HCT116 (cell line): ENCODE results near the gene AGBL1. TPM values are rescaled to one million over a fixed set of nuclear protein-coding genes. Genes with fewer than 3 reads are reported as not detected.

ENCODE experiments used
- ATAC-seq: fragments of 200-7000 bp; cut with Tn5 transposase; 2 replicates; pipeline ENCODE4 v1.9.1; 2020; ENCODE audit warnings: mild to moderate bottlenecking, moderate library complexity
- BruUV-seq: library from RNA; stranded (reverse); fragments of 400-500 nt; replicated peaks from 2 replicates; lab custom pipeline; 2021; lab: Mats Ljungman, UMichigan
- CTCF ChIA-PET: fragments of 300-600 bp; sonication (Branson Sonifier 250); formaldehyde crosslinking; loops from one replicate; lab custom pipeline; 2021; ENCODE audit warnings: antibody characterized with exemption; lab: Charles Lee
- POLR2A ChIA-PET: fragments of 300-600, 350-600 bp; sonication (Branson Sonifier 250); formaldehyde crosslinking; loops from one replicate; lab custom pipeline; 2021; ENCODE audit warnings: antibody characterized with exemption; lab: Charles Lee
- RAD21 ChIA-PET, 2 experiments: fragments of 300-600 bp; sonication (Branson Sonifier 250); formaldehyde crosslinking; loops; one replicate each; lab custom pipeline; 2023; ENCODE audit warnings: low total read pairs in 2 of 2; ENCODE audit not compliant: uncharacterized antibody in 2 of 2, unreplicated experiment in 2 of 2, low non-redundant PET in 1 of 2; lab: Charles Lee
- DNase-seq: peaks from one replicate; pipeline ENCODE4 v3.0.0-alpha.2; 2010; ENCODE audit warnings: low read depth, low spot score
- H2AFZ ChIP-seq: fragments of 200-600 bp; shearing (Covaris generic), sonication (generic); 2 replicates; pipeline ENCODE4 v1.6.1; 2017; ENCODE audit warnings: low read depth, mixed run types, mixed read lengths, antibody characterized with exemption, low read length; ENCODE audit not compliant: poor library complexity, severe bottlenecking
- H3K27ac ChIP-seq: 2 replicates; pipeline ENCODE4 v1.5.1; 2012; ENCODE audit warnings: low read depth, low read length
- H3K27me3 ChIP-seq: fragments of 200-600 bp; sonication (generic); 2 replicates; pipeline ENCODE4 v1.6.1; 2016; ENCODE audit warnings: mixed run types, low read length, mixed read lengths; ENCODE audit not compliant: insufficient read depth
- H3K36me3 ChIP-seq, 2 experiments: fragments of 200-500 bp in 1 of 2; fragments of 200-600 bp in 1 of 2; sonication (Bioruptor generic) in 1 of 2; sonication (generic) in 1 of 2; 2 replicates each; pipeline versions ENCODE4 v1.5.1 to v1.6.1; 2014 to 2016; ENCODE audit warnings: low read length in 2 of 2, inconsistent platforms in 1 of 2, mixed read lengths in 1 of 2, mixed run types in 1 of 2; ENCODE audit not compliant: insufficient read depth in 2 of 2, control insufficient read depth in 1 of 2
- H3K4me1 ChIP-seq, 2 experiments: fragments of 200-600 bp in 1 of 2; sonication (generic) in 1 of 2; 2 replicates each; pipeline versions ENCODE4 v1.5.1 to v1.6.1; 2012 to 2017; ENCODE audit warnings: low read length in 2 of 2, inconsistent platforms in 1 of 2, mild to moderate bottlenecking in 1 of 2, mixed read lengths in 1 of 2, mixed run types in 1 of 2, moderate library complexity in 1 of 2; ENCODE audit not compliant: insufficient read depth in 2 of 2, control insufficient read depth in 1 of 2
- H3K4me2 ChIP-seq: fragments of 200-600 bp; sonication (generic); 2 replicates; pipeline ENCODE4 v1.6.1; 2017; ENCODE audit warnings: mixed run types, low read length, mixed read lengths
- H3K4me3 ChIP-seq, 2 experiments: fragments of 200-600 bp in 1 of 2; sonication (generic) in 1 of 2; replicated peaks in 1 of 2; 2 replicates each; pipeline ENCODE4 v1.5.1; 2011 to 2016; ENCODE audit warnings: low read length in 2 of 2, control low read depth in 1 of 2, low read depth in 1 of 2, mild to moderate bottlenecking in 1 of 2, mixed read lengths in 1 of 2, mixed run types in 1 of 2
- H3K79me2 ChIP-seq: fragments of 200-600 bp; sonication (generic); 2 replicates; pipeline ENCODE4 v1.6.1; 2017; ENCODE audit warnings: mild to moderate bottlenecking, mixed run types, low read length, moderate library complexity, mixed read lengths; ENCODE audit not compliant: insufficient read depth
- H3K9ac ChIP-seq: fragments of 200-600 bp; sonication (generic); 2 replicates; pipeline ENCODE4 v1.6.1; 2016; ENCODE audit warnings: low read length, mixed read lengths
- H3K9me2 ChIP-seq: fragments of 200-600 bp; sonication (generic), shearing (Covaris generic); 2 replicates; pipeline ENCODE4 v1.6.1; 2017; ENCODE audit warnings: mixed run types, mild to moderate bottlenecking, moderate library complexity; ENCODE audit not compliant: insufficient read depth
- H3K9me3 ChIP-seq, 2 experiments: fragments of 200-500 bp in 1 of 2; fragments of 200-600 bp in 1 of 2; sonication (Bioruptor generic) in 1 of 2; sonication (generic) in 1 of 2; 2 replicates each; pipeline ENCODE4 v1.6.1; 2014 to 2017; ENCODE audit warnings: low read length in 2 of 2, mixed read lengths in 2 of 2, inconsistent platforms in 1 of 2, low read depth in 1 of 2, mild to moderate bottlenecking in 1 of 2, mixed run types in 1 of 2, moderate library complexity in 1 of 2; ENCODE audit not compliant: control insufficient read depth in 1 of 2, insufficient read depth in 1 of 2
- H4K20me1 ChIP-seq: fragments of 200-600 bp; sonication (generic), shearing (Covaris generic); 2 replicates; pipeline ENCODE4 v1.6.1; 2017; ENCODE audit warnings: mixed run types, mild to moderate bottlenecking, moderate library complexity; ENCODE audit not compliant: insufficient read depth
- CBX3 ChIP-seq: IDR thresholded peaks from 2 replicates; pipeline ENCODE4 v1.6.1; 2012; ENCODE audit warnings: low read depth
- CEBPB ChIP-seq: IDR thresholded peaks from 2 replicates; pipeline ENCODE4 v1.6.1; 2012; ENCODE audit warnings: low read depth
- EGR1 ChIP-seq: IDR thresholded peaks from 2 replicates; pipeline ENCODE4 v1.6.1; 2012; ENCODE audit warnings: low read depth
- ELF1 ChIP-seq: IDR thresholded peaks from 2 replicates; pipeline ENCODE4 v1.6.1; 2012; ENCODE audit warnings: low read depth, borderline replicate concordance
- EZH2phosphoT487 ChIP-seq: fragments of 200-600 bp; IDR thresholded peaks from 2 replicates; pipeline ENCODE4 v1.6.1; 2018; ENCODE audit warnings: antibody characterized with exemption, borderline replicate concordance
- FOSL1 ChIP-seq: IDR thresholded peaks from 2 replicates; pipeline ENCODE4 v1.6.1; 2012; ENCODE audit warnings: low read depth
- JUND ChIP-seq: IDR thresholded peaks from 2 replicates; pipeline ENCODE4 v1.6.1; 2012
- POLR2A ChIP-seq: IDR thresholded peaks from 2 replicates; pipeline ENCODE4 v1.7.0; 2011; ENCODE audit warnings: borderline replicate concordance; ENCODE audit not compliant: insufficient read depth, insufficient read length; ENCODE audit errors: extremely low read depth
- POLR2AphosphoS5 ChIP-seq: IDR thresholded peaks from 2 replicates; pipeline ENCODE4 v1.6.1; 2011; ENCODE audit warnings: mild to moderate bottlenecking, low read depth, low read length, moderate library complexity
- REST ChIP-seq: IDR thresholded peaks from 2 replicates; pipeline ENCODE4 v1.6.1; 2012; ENCODE audit warnings: low read depth
- SP1 ChIP-seq: IDR thresholded peaks from 2 replicates; pipeline ENCODE4 v1.6.1; 2012; ENCODE audit warnings: low read depth
- SRF ChIP-seq: IDR thresholded peaks from 2 replicates; pipeline ENCODE4 v1.6.1; 2012; ENCODE audit warnings: low read depth
- TCF7L2 ChIP-seq: IDR thresholded peaks from 2 replicates; pipeline ENCODE4 v1.7.0; 2011; ENCODE audit warnings: borderline replicate concordance, inconsistent platforms; ENCODE audit not compliant: insufficient read depth, insufficient read length; ENCODE audit errors: extremely low read depth
- ZNF274 ChIP-seq: fragments of 200-500 bp; sonication (Bioruptor generic); IDR thresholded peaks from 2 replicates; pipeline ENCODE4 v1.6.1; 2014; ENCODE audit warnings: mild to moderate bottlenecking, low read depth, low read length, inconsistent platforms
- intact Hi-C: fragments of 100-400 bp; cut with micrococcal nuclease; formaldehyde crosslinking; loops from 2 replicates; pipeline ENCODE4 v1.10.0; 2022
- total RNA-seq: library from RNA; stranded (reverse); gene quantifications from one replicate; pipeline ENCODE4 v1.2.1, GENCODE V29; 2021; ENCODE audit not compliant: unreplicated experiment
- TF ChIP-seq, protein P1 (sequence below): IDR thresholded peaks from 2 replicates; pipeline ENCODE4 v1.6.1; 2012
- TF ChIP-seq, protein P2 (sequence below), 3 experiments: fragments of 200-600 bp in 1 of 3; sonication (generic) in 1 of 3; IDR thresholded peaks in 2 of 3; conservative IDR thresholded peaks in 1 of 3; 2 replicates each; pipeline ENCODE4 v1.5.1; 2012 to 2017; ENCODE audit warnings: low read depth in 2 of 3, low read length in 2 of 3, antibody characterized with exemption in 1 of 3, borderline replicate concordance in 1 of 3, control low read depth in 1 of 3, mild to moderate bottlenecking in 1 of 3, mixed read lengths in 1 of 3, mixed run types in 1 of 3, moderate library complexity in 1 of 3; ENCODE audit not compliant: insufficient read depth in 1 of 3
- TF ChIP-seq, protein P3 (sequence below): IDR thresholded peaks from 2 replicates; pipeline ENCODE4 v1.6.1; 2012

AGBL1 gene
- total RNA-seq, 1 experiment from 2014 or later, result not detected

DNA sequence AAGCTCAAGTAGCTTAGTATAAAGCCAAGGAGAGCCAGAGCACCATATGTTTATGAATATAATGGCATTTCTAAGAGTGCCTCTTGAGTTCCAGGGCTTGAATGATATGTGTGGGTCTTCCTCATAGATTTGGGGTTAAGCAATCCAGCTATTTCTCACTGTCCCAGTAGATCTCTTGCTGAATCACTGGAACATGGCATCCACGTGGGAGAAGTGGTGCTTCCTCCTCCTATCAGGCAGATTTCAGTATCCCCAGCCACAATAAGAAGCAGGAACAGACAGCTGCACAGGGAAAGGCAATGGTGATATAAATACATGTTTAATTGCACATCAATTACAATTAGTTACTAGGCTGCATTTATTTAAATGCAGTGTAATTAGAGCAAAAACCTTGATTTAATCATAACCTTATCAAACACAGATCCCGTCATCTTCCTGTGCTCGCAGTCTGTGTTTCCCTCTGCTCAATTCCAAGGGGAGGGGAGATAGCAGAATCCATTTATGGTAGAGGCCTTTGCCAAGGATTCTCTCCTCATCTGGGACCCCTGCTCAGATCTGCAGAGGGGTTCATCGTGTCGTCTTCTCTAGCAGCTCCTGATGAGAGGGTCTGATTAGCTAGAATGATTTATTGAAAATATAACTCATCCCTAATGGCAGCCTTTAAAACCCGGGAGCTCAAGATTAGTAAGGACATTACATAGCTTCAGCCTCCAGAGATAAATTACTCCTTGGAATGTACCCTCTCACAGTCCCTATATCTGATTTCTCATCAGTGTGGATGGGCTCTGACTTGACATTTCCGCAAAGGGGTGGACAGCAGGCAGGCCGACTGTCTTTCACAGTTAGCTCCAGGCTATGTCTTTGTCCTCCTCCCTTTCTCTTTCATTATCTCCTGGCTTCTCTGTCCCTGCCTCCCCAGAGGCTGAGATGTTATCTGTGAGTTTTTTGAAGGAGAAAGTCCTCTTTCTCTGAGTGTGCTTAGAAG lies 775.9 kb downstream of the AGBL1 start:
- ChIA-PET POLR2A (no interaction called here), CTCF (no interaction called here), RAD21 (no interaction called here)
- intact Hi-C loops, result no loop called here
- no peaks in the 10 kb centered on the region for H3K4me1 ChIP-seq
- no TSS peak for BruUV-seq
- H3K27me3 ChIP-seq, result no peaks in the 10 kb centered on the region
- H3K36me3 ChIP-seq, result no peaks in the 10 kb centered on the region
- H3K9me2 ChIP-seq, result no peaks in the 10 kb centered on the region
- no peak overlapping the region for H3K9ac ChIP-seq
- DNase-seq (no peak), ATAC-seq (no peak)
- peaks cover 19 to 20% of the 10 kb centered on the region in 2 experiments; a peak in 2 of 4 replicates for H3K9me3 ChIP-seq
- H3K4me3 ChIP-seq, result no peak overlapping the region
- H3K4me2 ChIP-seq, result no peak overlapping the region
- H3K79me2 ChIP-seq, result no peaks in the 10 kb centered on the region
- H4K20me1 ChIP-seq, result no peaks in the 10 kb centered on the region
- no peak for TF ChIP-seq SRF
- no peak for TF ChIP-seq EGR1
- TF ChIP-seq ELF1, result no peak
- TF ChIP-seq, protein P1, sequence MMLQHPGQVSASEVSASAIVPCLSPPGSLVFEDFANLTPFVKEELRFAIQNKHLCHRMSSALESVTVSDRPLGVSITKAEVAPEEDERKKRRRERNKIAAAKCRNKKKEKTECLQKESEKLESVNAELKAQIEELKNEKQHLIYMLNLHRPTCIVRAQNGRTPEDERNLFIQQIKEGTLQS, result no peak
- no peak for TF ChIP-seq JUND
- TF ChIP-seq, protein P2, sequence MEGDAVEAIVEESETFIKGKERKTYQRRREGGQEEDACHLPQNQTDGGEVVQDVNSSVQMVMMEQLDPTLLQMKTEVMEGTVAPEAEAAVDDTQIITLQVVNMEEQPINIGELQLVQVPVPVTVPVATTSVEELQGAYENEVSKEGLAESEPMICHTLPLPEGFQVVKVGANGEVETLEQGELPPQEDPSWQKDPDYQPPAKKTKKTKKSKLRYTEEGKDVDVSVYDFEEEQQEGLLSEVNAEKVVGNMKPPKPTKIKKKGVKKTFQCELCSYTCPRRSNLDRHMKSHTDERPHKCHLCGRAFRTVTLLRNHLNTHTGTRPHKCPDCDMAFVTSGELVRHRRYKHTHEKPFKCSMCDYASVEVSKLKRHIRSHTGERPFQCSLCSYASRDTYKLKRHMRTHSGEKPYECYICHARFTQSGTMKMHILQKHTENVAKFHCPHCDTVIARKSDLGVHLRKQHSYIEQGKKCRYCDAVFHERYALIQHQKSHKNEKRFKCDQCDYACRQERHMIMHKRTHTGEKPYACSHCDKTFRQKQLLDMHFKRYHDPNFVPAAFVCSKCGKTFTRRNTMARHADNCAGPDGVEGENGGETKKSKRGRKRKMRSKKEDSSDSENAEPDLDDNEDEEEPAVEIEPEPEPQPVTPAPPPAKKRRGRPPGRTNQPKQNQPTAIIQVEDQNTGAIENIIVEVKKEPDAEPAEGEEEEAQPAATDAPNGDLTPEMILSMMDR (IDR thresholded peaks at IDR 0.05 in 2 of 3, conservative IDR thresholded peaks at IDR 0.05 in 1 of 3; ENCODE audit: borderline replicate concordance in 1 of 3, insufficient read depth in 1 of 3, low read depth in 2 of 3, low read length in 2 of 3), result no peak
- TF ChIP-seq, protein P3, sequence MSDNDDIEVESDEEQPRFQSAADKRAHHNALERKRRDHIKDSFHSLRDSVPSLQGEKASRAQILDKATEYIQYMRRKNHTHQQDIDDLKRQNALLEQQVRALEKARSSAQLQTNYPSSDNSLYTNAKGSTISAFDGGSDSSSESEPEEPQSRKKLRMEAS, result no peak
- TF ChIP-seq REST, result no peak
- no peak for TF ChIP-seq EZH2phosphoT487
- TF ChIP-seq TCF7L2, result no peak
- no peak for TF ChIP-seq SP1
- TF ChIP-seq FOSL1, result no peak
- TF ChIP-seq CBX3, result no peak
- no peak for TF ChIP-seq POLR2AphosphoS5
- TF ChIP-seq CEBPB, result no peak
- TF ChIP-seq POLR2A, result no peak
- TF ChIP-seq ZNF274, result no peak
- H2AFZ ChIP-seq, result no peak overlapping the region
- no peak overlapping the region for H3K27ac ChIP-seq
